Spleen (tissue), 7 donors: ENCODE results near the gene ENTR1.

Source experiments
- POLR2A ChIP-seq, 3 donors: fragments of 450-650 bp; IDR thresholded peaks; one replicate each; pipeline ENCODE4 v1.5.1; 2017; ENCODE audit warnings: antibody characterized with exemption in 3 of 3, mild to moderate bottlenecking in 1 of 3
- TF ChIP-seq, protein P1 (sequence below), 11 experiments: fragments of 200-600 bp in 7 of 11; fragments of 450-650 bp in 4 of 11; sonication (generic) in 4 of 11; IDR thresholded peaks in 8 of 11; conservative IDR thresholded peaks in 3 of 11; 1 replicate in 7 of 11; 2 replicates in 4 of 11; pipeline versions ENCODE4 v1.4.0 to v1.8.0; 2016 to 2021; ENCODE audit warnings: antibody characterized with exemption in 11 of 11, inconsistent platforms in 4 of 11, mild to moderate bottlenecking in 1 of 11
- donor health status: DM: no; HTN: no; CAD: no; lungs with moderate emphysema.
- donor health status: DM: no; HTN: no; CAD: no.
- donor health status: DM: no; HTN: no; CAD: no.

DNA sequence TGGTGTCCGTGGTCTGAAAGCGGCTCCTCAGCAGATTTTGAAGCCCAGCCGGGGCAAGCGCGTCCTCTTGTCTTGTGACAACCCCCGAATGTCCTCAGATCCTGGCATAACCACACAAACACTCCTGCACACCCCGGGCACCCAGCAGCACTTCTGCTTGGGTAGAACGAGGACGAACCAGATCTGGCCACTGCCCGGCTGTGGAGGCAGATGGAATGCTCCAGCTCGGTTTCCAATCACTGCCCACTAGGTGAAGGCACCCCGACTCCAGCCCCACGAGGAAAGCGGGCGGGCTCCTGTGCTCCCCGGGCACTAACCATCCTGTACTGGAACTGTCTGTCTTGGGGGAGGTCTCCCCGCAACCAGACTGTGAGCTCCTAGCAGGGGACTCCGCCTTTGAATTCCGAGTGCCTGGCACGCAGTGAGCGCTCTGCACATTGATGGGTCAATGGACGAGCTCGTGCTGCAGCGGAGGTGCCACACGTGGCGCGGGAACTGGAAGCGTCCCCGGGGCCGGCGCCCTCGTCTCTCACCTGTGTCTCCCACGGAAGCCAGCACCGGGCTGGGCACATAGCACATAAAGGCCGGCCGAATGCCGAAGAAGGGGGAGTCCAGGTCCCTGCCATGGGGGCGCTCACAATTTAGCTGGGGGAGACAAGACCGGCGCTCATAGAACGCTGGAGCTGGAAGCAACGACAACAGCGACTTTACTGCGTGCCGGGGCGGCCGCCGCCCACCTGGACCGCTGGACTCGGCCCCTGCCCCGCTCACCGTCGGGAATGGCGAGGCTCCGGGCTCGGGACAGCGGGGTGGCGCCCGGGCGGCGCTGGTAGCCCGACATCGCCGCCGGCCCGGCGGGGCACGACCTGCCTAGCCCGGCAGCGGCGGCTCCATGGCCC is 608 bp downstream of the ENTR1 start:
- no peak for TF ChIP-seq POLR2A (IDR thresholded peaks at IDR 0.05)
- TF ChIP-seq, protein P1, sequence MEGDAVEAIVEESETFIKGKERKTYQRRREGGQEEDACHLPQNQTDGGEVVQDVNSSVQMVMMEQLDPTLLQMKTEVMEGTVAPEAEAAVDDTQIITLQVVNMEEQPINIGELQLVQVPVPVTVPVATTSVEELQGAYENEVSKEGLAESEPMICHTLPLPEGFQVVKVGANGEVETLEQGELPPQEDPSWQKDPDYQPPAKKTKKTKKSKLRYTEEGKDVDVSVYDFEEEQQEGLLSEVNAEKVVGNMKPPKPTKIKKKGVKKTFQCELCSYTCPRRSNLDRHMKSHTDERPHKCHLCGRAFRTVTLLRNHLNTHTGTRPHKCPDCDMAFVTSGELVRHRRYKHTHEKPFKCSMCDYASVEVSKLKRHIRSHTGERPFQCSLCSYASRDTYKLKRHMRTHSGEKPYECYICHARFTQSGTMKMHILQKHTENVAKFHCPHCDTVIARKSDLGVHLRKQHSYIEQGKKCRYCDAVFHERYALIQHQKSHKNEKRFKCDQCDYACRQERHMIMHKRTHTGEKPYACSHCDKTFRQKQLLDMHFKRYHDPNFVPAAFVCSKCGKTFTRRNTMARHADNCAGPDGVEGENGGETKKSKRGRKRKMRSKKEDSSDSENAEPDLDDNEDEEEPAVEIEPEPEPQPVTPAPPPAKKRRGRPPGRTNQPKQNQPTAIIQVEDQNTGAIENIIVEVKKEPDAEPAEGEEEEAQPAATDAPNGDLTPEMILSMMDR (IDR thresholded peaks at IDR 0.05 in 8 of 11, conservative IDR thresholded peaks at IDR 0.05 in 3 of 11): no peak
